Inflammatory macrophage (primary cell): ENCODE measurements around the gene TEX38.
A peak's percentile ranks its signal among the peaks of the same experiment; 100 is the strongest.
"Not testable (repeated sequence)": the region's sequence is repeated elsewhere in the genome, so short reads cannot be mapped to it uniquely, and the experiment has no call there.

Experiments used
- DNase-seq, 2 donors: peaks; one replicate each; pipeline ENCODE4 v3.0.0-alpha.2; 2020 to 2022

TEX38 gene

DNA sequence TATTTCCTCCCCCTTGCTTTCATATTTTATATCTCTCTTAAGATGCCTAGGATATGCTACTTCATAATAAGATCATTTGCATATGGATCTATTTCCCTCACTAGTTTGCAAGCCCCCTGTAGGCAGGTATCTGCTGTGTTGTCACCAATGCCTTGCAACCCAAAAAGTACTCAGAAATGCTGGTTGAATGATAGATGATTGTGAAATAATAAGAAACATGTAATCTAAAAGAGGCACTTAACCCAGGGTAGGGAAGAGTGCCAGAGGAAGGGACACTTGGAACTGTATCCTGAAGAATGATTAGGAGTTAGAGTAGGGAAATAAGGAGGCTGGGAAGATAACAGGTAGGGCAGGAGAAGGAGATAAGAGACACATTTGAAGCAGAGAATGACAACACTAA, 15.8 kb upstream of the TEX38 start:
- no peak for DNase-seq

DNA sequence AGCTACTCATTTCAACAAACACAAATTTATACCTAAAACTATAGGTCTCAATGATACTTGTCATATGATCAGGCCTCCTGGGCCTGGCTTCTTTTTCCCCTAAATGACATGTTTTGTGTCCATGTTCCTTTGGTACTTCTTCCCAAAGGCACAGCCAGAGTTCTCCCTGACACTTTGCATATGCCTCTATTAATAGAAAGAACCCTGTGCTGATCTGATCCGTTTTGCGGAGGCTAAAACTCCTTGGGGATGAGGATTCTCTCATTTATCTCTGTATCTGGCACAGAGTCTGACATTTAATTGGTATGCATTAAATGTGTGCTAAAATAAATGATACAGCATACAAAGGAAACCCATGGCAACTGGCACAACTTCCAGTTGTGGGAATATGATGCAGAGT, 15.0 kb upstream of the TEX38 start:
- no peak for DNase-seq

DNA sequence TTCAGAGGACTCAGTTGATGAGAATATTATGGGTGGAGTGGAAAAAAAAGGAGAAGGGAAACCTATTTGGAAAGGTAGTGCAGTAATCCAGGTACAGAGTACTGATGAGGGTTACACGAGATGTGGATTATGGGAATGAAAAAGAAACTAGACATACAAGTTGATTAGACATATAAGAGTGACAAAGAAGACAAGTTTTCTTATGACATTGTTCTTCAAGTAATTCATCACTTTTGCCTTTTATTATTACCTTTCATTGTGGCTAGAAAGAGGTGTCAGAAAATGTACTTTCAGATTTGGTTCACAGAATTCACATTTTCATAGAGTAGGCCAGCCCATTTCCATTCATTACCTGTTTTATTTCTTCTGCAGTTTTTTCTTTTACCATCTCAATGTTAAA, 13.9 kb upstream of the TEX38 start:
- DNase-seq, result no peak

DNA sequence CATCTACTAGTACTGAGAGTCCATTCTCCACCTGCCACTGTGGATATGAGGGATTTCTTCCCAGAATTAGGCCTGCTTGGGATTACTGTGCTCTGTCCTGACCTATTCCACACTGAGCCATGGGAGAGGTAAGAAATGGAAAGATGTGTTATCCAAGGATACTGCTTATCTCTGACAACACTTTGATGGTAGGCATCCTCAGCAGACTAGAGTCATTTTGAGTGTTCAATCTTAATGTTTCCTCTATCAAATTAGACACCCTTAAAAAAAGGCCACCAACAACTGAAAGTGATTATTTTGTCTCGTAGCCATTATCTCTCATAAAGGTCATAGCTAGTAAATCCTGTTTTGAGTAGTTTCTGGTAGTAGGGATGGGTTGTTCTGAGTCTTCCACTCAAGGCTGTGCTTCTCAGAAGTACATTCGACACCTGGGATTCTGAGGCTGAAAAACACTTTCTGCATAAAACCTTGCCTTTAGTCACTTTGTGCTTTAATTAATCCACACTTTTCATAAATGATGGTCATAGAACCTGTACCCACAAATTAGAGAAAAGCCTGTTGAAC, 12.3 kb upstream of the TEX38 start:
- DNase-seq, result no peak

DNA sequence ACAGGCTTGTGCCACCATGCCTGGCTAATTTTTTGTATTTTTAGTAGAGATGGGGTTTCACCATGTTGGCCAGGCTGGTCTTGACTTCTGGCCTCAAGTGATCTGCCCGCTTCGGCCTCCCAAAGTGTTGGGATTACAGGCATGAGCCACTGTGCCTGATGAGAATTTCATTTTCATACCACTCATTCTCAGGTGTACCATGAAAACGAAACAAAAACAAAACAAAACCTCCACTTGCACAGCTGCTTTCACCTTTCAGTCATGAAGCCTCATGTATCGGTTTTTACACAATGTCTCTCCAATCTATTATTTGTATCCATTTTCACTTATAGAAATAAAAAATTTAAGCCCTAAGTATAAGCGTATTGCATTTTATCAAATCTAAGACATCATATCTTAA, 11.5 kb upstream of the TEX38 start:
- not testable (repeated sequence) for DNase-seq

DNA sequence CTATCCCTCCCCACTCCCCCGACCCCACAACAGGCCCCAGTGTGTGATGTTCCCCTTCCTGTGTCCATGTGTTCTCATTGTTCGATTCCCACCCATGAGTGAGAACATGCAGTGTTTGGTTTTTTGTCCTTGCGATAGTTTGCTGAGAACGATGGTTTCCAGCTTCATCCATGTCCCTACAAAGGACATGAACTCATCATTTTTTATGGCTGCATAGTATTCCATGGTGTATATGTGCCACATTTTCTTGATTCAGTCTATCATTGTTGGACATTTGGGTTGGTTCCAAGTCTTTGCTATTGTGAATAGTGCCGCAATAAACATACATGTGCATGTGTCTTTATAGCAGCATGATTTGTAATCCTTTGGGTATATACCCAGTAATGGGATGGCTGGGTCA, 8.7 kb upstream of the TEX38 start:
- DNase-seq, result not testable (repeated sequence)

DNA sequence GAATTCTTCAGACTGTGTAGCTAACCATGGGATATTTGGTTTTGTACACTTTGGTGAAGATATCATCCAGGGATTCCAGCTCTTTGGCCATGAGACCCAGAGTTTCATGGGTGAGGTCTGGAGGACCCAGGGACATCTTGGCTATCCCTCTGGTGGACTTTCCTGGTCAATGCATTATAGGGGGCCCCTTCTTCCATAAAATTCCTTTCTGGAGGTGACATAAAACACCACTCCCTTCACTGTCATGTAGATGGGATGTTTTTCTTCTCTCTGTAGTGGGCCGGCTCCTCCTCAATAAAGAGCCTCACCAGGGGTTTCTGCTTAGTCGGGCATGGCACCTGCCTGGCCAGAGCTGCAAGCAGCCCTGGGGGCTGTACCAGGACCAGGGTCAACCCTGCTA, 5.7 kb upstream of the TEX38 start:
- DNase-seq, result no peak

DNA sequence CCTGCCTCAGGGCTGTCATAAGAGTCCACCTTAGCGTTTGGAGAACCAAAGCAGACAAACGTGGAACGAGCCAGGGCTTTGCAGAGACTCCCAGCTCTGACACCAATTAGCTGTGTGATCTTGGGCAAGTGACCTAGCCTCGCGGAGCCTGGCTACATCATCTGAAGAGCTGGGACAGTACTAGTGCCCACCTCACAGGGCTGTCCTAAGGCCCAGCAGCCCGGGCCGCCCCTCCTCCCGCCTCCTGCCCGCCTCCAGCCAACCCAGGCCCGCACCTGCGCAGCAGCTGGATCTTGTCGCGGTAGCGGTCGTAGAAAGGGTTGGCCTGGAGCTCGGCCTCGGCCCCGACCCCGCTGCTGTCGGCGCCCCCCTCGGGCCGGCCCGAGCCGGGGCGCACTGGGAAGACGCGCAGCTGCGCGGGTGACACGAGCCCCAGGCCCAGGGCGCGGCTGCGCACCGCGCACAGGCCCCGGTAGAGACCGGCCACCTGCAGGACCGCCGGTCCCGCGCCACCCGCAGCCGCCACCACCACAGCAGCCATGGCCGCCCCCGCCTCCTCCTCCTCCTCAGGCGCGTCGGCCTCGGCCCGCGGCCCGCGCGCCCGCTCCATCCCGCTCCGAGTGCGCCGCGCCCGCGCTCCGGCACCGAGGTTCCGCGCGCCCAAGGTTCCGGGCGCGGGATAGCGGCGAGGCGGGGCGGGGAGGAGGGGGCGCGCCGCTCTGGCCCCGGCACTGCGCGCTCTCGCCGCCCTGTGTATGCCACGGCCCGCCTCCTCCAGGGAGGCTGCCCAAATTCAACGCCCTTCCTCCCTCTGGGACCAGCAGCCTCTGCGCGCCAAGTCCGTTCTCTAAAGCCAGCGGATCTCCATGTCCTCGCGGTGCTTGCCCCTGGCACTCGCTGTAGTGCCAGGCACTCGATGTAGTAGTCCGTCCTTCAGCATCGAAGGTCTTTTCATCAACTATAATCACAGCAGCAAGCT, 3.6 kb upstream of the TEX38 start, which contains the start of gene ATPAF1:
TSS of gene ATPAF1 (minus strand) at position 583 of the 979 bp plus-strand sequence. CDS start at position 541, 42 bp downstream.
- peak; percentile 66 to 78 for DNase-seq

DNA sequence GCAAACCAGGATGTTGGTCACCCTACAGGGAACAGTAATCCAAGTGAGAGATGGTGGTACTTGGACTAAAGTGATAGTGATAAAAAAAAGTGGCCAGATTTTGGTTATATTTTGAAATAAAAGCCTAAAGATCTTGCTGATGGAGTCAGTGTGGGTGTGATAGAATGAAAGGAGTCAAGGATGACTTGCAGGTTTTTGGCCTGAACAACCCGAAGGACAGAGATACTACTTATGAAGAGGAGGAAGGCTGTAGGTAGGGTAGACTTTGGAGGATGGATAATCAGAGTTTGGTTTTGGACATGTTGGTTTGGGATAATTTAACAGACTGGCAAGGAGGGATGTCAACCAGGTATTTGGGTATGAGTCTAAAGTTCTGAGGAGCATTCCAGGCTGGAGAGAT, 1.5 kb upstream of the TEX38 start:
- DNase-seq, result no peak

DNA sequence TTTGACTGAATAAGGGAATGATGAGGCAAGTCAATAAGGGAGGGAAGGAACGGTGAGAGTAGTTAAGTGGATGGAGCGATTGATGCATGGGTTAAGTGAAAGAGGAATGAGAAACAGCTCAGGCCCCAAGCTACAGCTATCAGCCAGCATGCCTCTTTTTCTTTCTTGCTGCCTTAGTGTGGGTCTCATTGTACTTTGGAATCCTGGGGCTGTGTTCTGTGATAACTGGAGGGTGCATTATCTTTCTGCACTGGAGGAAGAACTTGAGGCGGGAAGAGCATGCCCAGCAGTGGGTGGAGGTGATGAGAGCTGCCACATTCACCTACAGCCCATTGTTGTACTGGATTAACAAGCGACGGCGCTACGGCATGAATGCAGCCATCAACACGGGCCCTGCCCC, 1.0 kb downstream of the TEX38 start:
- no peak for DNase-seq

DNA sequence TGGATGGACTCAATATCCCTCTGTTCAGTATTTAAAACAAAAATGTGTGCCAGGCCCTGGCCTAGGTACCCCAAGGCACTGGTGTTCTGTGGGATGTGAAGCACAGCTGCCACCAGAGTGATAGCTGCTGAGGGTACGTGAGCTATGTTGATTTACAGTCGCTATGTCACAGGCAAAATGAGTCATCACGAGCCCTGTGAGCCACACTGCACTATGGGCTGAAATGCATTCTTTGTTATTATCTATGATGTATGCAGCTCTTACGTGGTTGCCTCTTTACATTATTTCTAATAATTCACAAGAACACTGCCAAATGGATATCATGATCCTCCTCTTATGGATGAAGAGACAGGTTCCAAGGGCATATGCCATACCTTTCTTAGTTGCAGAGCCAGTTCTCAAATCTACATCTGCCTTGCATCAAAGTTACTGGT, 2.1 kb downstream of the TEX38 start:
- DNase-seq, result no peak

DNA sequence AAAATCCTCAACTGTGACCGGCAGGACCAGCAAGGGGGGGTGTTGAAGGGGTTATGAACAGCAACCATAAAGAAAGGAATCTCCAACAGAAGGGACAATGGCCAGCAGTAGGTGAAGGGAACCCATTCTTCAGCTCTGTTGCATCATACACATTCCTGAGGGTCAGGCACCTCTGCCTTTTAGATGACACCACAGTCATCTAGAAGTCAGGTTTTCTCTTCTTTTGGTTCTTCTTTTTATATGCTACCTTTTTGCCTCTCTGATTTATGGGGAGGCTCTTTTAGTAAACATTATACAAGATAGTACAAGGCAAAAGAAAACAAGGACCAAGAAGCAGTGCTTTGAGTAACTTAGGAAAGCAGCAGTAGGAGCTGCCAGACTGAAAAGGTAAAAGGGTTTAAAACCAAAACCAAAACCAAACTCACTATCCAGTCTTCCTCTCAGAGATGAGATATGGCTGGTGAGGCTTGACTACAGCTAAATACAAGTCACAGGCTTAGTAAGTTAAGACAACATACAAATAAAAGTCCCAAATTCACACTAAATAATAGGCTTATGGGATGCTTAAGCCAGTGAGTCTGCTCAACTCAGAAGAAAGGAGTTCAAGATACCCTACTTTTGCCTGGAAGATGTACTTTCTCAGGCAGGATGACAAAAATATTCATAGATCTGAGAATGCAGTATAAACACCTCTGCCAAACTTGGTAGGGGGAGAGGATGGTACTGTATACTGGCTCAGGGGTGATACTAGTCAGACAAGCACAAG, 4.1 kb downstream of the TEX38 start:
- no peak for DNase-seq

DNA sequence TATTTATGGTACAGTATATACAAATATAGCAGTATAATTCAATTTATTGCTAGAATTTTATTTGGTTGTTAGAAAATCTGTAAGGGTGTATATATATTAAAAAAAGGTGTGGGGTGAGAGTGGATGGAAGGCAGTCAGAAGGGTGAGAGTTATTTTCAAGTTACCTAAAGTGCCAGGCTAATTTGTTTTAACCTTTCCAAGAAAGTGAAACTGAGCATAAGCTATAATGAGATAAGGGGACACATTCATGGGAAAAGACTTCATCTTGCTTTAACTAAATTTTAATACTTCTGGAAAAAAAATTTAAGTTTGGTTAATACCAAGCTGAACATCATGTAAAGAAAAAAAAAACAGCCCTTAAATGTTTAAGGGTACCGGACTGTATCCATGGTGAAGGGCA, 4.9 kb downstream of the TEX38 start:
- DNase-seq, result no peak

DNA sequence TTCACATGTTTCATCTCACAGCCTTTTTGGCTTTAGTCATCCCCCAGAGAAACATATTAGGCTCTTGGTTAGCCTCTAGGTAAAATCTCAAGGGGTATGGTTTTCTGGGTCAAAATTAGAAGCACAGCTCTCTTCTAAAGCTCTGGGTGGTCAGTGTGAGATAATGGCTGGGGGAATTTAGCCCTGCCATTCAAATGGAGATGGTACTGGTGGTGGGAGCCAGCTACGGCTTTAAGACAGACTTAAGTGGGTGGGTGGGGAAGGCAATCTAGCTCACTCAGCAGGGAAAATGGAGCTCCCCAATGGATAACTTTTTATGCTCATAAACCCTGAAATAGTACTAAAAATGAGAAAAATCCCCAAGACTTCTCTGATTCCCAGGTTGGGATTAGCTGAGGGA, 5.7 kb downstream of the TEX38 start:
- no peak for DNase-seq

DNA sequence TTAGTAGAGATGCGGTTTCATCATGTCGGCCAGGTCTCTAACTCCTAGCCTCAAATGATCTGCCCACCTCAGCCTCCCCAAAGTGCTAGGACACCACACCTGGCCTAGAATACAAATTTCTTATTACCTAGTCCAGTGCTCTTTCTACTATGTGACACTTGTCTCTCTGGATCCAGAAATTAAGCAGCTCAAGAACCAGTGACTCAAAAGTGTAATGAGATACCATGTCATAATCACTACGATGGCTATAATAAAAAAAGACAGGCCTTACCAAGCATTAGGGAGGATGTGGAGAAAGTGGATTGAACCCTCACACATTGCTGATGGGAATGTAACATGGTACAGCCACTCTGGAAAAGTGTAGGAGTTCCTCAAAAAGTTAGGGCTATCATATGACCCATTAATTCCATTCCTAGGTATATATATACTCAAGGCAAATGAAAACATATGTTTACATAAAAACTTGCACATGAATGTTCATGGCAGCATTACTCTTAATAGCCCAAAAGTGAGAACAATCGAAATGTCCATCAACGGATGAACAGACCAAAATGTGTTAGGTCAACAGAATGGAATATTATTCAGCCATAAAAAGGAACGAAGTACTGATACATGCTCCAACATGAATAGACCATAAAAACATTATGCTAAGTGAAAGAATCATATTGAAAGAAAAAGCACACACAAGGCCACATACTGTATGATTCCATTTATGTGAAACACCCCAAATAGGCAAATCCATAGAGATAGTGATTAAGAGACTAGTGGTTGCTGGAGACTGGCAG, 8.3 kb downstream of the TEX38 start:
- no peak for DNase-seq

DNA sequence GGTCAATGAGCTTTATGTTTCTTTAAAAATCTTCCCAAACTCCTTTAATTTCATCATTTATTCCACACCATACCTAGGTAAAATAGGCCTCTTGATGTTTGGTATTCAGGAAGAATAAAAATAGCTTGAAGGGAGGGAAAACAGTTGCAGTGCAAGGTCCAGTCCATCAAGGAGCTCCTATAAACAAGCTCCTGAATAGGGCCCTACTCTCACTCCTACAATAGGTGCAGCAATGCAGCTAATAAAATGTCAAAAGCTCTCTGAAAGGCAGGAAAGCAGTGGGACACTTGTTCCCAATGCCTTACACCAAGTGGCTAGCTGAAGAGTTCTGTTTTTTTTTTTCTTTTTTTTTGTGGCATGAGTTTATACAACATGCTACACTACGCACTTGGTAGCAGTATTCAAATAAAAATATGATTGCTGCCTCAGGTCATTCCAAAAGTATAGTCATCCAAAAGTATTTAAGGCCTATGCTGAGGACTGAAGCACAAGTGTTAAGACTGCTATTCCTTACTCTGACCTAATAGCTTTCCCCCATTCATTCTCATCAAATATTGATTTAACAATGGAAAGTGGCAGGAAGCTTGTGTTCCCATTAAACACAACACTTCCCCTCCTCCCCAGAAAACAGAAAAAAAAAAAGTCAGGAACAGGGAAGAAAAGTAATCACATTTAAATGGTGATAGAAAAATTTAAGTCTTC, 9.8 kb downstream of the TEX38 start:
- DNase-seq, result no peak

DNA sequence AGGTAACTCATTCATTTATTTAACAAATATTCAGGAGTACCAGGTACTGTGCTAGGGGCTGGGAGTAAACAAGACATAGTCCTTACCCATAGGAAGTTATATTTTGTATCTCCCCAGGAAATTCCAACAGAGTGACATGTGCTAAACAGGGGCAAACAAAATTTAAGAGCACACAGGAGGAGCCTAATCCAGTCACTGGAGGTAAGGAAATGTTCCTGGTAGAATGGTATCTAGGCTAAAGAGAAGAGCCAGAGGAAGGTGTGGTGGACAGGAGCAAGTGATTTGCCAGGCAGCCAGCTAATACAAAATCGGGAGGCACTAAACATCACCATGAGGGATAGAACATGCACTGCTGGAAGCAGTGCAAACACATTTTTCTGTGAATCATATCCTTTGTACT, 10.4 kb downstream of the TEX38 start:
- DNase-seq, result no peak

DNA sequence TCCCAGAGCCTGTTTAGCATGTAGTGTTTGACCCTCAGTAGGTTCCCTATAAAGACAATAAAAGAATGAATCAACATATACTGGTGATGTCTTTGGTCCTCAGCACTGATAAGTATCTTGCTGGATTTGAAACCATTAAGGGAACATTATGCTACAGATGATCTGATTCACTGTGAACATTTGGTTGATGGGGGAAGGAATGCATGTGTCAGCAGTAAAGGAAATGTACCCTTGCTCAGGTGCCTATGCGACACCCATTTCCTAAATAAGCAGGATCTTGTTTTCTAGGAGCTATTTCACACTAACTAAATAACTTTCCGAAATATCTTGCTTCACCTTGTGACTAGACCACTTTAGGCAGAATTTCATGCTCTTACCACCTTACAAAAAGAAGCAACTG, 13.0 kb downstream of the TEX38 start:
- DNase-seq, result no peak

DNA sequence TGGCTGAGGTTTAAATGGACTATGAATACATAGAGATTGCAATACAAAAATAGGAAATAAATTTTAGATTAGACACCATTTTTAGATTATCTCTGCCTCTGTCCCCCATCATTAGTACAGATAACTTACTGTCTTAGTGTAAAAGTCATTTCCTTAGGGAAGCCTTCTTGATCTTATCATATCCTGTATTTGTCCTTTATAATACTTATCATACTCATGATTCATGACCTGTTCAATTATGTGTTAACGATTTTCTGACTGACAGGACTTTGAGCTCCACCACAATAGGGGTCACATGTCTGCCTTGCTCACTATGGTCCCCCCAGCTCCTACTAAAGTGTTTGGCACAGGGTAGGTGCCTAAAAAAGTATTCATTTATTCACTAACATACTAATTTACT, 14.6 kb downstream of the TEX38 start:
- DNase-seq, result no peak

DNA sequence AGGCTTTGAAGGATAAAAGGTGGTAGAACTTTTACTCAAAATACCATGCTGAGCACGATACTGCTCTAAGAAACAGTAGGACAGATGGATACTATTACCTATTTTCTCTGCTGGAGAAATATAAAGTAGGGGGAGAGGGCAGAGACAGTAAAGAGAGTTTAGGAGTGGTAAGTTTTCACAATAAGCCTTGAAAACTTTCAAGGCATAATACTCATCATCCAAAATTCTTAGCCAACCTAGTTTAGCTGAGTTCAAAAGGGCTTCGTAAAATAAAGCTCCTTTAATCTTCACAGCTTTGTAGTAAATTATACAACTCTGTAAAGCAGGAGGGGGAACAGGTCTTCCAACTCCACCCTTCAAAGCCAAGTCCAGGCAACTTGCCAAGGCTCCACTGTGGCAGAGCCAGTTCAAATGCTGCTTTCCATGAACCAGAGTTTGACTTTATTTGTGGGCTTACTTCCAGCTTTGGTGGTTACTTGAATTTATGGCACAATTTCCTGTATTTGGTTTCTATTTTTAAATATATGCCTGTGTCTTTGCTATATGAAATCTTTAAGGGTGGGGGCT, 15.5 kb downstream of the TEX38 start:
- DNase-seq, result peak; percentile 7 to 41

DNA sequence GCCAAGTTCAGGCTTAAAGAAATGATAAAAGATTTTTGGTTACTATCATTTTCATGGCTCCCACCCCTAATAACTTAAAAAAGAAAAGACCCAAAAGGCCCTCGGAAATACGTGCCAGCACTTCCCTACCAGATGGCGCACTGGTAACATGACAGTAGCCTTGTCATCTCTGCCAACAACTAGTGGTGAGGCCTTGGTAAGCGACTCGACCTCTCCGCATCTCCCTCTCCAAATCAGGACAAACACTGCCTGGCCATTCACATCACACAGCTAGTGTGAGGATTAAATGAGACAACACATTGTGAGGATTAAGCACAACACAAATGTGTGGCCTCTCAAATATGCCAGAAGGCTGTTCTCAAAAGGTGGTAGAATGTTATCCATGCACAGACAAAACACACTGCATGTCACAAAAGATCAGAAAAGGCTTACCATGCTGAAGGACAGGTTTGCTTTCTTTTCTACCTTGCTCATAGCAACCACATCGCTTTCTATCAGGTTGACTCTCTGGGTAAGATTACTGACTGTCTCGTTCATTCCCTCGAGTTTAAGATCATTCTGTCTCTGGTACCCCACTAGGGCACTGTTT, 16.4 kb downstream of the TEX38 start:
- DNase-seq, result no peak
